Measurements from ENCODE around the gene RETREG3. TPM values are rescaled to one million over a fixed set of nuclear protein-coding genes. Genes with fewer than 3 reads are reported as not detected.

The RETREG3 gene
- total and polyA plus RNA-seq, 2 of the 13 experiments (the other 11 are each of a cell fraction or from before 2014, with no cell fraction given) = 47.0 to 55.8 TPM

DNA sequence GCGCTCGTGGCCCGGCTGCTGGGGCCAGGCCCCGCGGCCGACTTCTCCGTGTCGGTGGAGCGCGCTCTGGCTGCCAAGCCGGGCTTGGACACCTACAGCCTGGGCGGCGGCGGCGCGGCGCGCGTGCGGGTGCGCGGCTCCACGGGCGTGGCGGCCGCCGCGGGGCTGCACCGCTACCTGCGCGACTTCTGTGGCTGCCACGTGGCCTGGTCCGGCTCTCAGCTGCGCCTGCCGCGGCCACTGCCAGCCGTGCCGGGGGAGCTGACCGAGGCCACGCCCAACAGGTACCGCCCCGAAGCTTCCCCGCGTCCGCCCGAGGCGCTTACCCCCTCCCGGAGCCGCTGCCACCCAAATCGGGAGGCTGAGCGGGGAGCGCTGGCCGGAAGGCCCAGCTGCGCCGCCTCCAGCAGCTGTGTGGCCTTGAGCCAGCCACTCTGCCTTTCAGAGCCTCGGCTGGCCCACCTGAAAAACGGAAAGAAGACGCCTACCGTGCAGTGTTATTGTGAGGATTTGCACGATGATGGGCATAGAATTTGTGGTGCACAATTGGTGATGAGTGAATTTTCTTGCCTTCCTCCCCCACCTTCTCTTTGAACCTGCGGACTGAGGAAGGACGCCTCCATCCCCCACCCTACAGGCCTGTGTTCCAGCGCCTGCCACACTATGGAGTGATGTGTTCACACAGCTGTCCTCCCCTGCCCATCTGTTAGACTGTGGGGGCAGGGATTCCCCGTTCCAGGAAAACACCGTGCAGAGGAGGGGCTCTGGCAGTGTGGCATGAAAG, 72.6 kb downstream of the RETREG3 start (continued):
- TF ChIP-seq ZNF775 (CRISPR knock-in tag; IDR thresholded peaks at IDR 0.05; ENCODE audit: borderline replicate concordance) (no peak), HIC2 (CRISPR knock-in tag; IDR thresholded peaks at IDR 0.05; ENCODE audit: low read depth) (peak; percentile 89; the same call in 1 of the 2 replicates), GLI4 (CRISPR knock-in tag; IDR thresholded peaks at IDR 0.05; ENCODE audit: borderline replicate concordance) (peak; percentile 76; the same call in 1 of the 2 replicates), KDM6A (CRISPR knock-in tag; IDR thresholded peaks at IDR 0.05; ENCODE audit: low read depth) (0 out of 2 replicates have a peak, but pooled peaks have one; percentile 23), SRSF9 (IDR thresholded peaks at IDR 0.05; ENCODE audit: borderline replicate concordance, insufficient read depth, low read depth, low read length, poor library complexity, severe bottlenecking) (no peak), SMAD3 (CRISPR knock-in tag; IDR thresholded peaks at IDR 0.05) (peak; percentile 64; the same call in 1 of the 2 replicates), RERE (CRISPR knock-in tag; IDR thresholded peaks at IDR 0.05; ENCODE audit: low read depth) (peak; percentile 73), RARA (CRISPR knock-in tag; IDR thresholded peaks at IDR 0.05) (peak; percentile 66), ZNF331 (CRISPR knock-in tag; IDR thresholded peaks at IDR 0.05) (peak; percentile 81), ZFY (CRISPR knock-in tag; IDR thresholded peaks at IDR 0.05) (peak; percentile 93), ATF6 (CRISPR knock-in tag; conservative IDR thresholded peaks at IDR 0.05) (0 out of 2 replicates have a peak, but pooled peaks have one; percentile 68), ZNF607 (CRISPR knock-in tag; IDR thresholded peaks at IDR 0.05; ENCODE audit: borderline replicate concordance) (peak; percentile 70; the same call in 1 of the 2 replicates), WIZ (CRISPR knock-in tag; IDR thresholded peaks at IDR 0.05) (no peak), SNAPC5 (CRISPR knock-in tag; IDR thresholded peaks at IDR 0.05; ENCODE audit: borderline replicate concordance) (peak; percentile 70; the same call in 1 of the 2 replicates), HHEX (CRISPR knock-in tag; IDR thresholded peaks at IDR 0.05) (no peak)
- TF ChIP-seq, protein P1, sequence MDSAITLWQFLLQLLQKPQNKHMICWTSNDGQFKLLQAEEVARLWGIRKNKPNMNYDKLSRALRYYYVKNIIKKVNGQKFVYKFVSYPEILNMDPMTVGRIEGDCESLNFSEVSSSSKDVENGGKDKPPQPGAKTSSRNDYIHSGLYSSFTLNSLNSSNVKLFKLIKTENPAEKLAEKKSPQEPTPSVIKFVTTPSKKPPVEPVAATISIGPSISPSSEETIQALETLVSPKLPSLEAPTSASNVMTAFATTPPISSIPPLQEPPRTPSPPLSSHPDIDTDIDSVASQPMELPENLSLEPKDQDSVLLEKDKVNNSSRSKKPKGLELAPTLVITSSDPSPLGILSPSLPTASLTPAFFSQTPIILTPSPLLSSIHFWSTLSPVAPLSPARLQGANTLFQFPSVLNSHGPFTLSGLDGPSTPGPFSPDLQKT (CRISPR knock-in tag; IDR thresholded peaks at IDR 0.05; ENCODE audit: borderline replicate concordance) = no peak
- TF ChIP-seq, protein P2, sequence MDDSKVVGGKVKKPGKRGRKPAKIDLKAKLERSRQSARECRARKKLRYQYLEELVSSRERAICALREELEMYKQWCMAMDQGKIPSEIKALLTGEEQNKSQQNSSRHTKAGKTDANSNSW (CRISPR knock-in tag; IDR thresholded peaks at IDR 0.05; ENCODE audit: borderline replicate concordance) = peak; percentile 90; the same call in 1 of the 2 replicates

Measured in HepG2 (cell line).